HUES6 (cell line): Measurements from ENCODE around the gene TDRD5.

Source experiments
- H3K27ac ChIP-seq: 2 replicates; pipeline ENCODE4 v1.7.0; 2013; ENCODE audit warnings: low read depth, mild to moderate bottlenecking, low read length, inconsistent platforms
- H3K27me3 ChIP-seq: 2 replicates; pipeline ENCODE4 v1.6.1; 2013; ENCODE audit warnings: low read length; ENCODE audit not compliant: control insufficient read depth, insufficient read depth
- H3K36me3 ChIP-seq: 2 replicates; pipeline ENCODE4 v1.6.1; 2013; ENCODE audit warnings: low read length; ENCODE audit not compliant: control insufficient read depth, insufficient read depth
- H3K4me1 ChIP-seq: 2 replicates; pipeline ENCODE4 v1.6.1; 2013; ENCODE audit warnings: low read length; ENCODE audit not compliant: control insufficient read depth, insufficient read depth
- H3K4me3 ChIP-seq: 2 replicates; pipeline ENCODE4 v1.5.1; 2013; ENCODE audit warnings: low read depth, low read length
- H3K9ac ChIP-seq: one replicate; pipeline ENCODE4 v1.6.1; 2013; ENCODE audit warnings: mild to moderate bottlenecking, low read length
- H3K9me3 ChIP-seq: 2 replicates; pipeline ENCODE4 v1.6.1; 2013; ENCODE audit warnings: low read depth, low read length; ENCODE audit not compliant: control insufficient read depth, insufficient read depth

Gene TDRD5

DNA sequence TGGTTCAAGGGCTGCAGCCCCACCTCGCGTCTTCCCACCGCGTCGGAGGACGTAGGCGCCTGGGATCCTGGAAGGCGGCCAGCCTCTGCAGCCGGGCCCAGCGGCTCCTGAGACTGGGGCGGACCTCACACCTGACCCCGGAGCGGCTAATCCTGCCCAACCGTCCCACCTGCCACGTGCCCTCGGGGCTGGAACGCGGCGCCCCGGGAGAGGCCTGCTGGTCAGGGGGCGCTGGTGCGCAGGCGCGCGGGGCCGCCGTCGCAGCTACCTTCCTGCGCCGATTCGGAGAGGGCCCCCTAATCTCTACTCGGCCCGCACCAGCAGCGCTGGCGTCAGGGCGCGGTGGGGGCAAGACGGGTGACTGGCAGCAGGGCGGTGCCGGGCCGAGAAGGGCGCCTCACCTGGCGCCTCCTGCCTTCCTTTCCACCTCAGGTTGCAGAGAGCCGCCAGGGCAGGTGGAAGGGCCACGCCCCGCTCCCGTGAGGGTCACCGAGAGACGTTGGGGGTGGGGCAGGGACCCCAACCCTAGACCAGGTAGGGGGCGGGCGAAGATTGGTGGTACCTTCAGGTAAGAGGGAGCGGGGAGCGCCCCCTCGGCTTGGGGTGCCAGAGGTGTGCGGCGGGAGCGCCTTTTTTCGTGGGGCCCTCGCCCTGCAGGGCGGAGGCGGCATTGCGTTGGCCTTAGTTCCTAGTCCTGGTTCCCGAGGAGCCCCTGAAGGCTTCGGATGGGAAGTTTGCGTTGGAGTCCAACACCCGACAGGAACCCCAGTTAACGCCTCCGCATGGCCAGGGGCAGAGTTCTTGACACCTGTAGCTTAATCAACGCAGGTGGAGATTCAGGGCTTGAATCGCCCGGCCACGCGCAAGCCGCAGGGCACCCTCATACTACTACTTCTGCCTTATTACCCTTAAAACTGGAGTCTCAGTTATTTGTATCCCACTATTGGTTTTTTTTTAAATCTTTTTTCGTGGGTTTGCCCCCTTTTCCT is at the start of gene TDRD5:
Gene TDRD5, plus strand, starts transcription at position 241 of the 989 bp plus-strand sequence. CDS start 784 bp downstream, outside the sequence.
- Histone ChIP-seq H3K4me3 (peak within 1 kb of the TSS; percentile 33; the same call in 1 of the 2 replicates), H3K4me1 (no peaks in the 10 kb centered on the region), H3K9me3 (no peaks in the 10 kb centered on the region), H3K36me3 (no peaks in the 10 kb centered on the region), H3K27me3 (peaks cover 31% of the 10 kb centered on the region), H3K27ac (no peak within 1 kb of the TSS), H3K9ac (no peak within 1 kb of the TSS)

- no peaks in the 10 kb centered on the region for H3K27me3 ChIP-seq
- no peak overlapping the region for H3K9ac ChIP-seq
- no peaks in the 10 kb centered on the region for H3K4me1 ChIP-seq
- H3K4me3 ChIP-seq, result no peak overlapping the region
- no peak overlapping the region for H3K27ac ChIP-seq
- H3K36me3 ChIP-seq, result no peaks in the 10 kb centered on the region
- H3K9me3 ChIP-seq, result peaks cover 8% of the 10 kb centered on the region; the same call in 1 of the 2 replicates
Measured at GRCh38 chr1:179545321-179545720, 46.3 kb upstream of the TDRD5 start.

DNA sequence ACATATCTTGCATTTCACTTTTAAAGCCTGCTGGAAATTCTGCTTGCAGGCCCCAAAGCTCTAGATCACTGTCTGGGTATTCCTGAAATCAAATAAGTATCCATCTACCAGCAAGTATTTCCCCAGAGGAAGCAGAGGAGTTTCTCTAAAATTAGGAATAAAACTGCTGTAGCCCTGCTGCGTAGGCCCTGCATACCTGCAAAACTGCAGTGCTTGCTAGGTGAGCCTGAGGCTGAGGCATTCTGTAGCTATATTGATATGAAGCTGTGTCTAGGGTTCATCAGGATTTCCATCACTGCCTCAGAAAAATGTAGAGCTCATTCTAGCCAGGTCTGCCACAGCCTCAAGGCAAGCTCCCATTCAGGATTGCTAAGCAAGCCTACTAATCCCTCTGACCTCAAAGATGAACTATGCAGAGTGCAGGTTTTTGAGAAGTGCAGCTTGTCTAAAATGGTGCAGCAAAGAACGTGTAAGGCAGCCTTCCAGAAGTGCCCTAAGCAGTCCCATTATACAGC is 44.6 kb upstream of the TDRD5 start:
- H3K9ac ChIP-seq, result no peak overlapping the region
- H3K4me1 ChIP-seq, result peaks cover 7% of the 10 kb centered on the region; the same call in 1 of the 2 replicates
- H3K9me3 ChIP-seq, result no peaks in the 10 kb centered on the region
- no peaks in the 10 kb centered on the region for H3K27me3 ChIP-seq
- no peaks in the 10 kb centered on the region for H3K36me3 ChIP-seq
- no peak overlapping the region for H3K4me3 ChIP-seq
- H3K27ac ChIP-seq, result no peak overlapping the region

GRCh38 chr1:179548666-179549367 is 42.8 kb upstream of the TDRD5 start:
- Histone ChIP-seq H3K4me3 (no peak overlapping the region), H3K27me3 (no peaks in the 10 kb centered on the region), H3K36me3 (no peaks in the 10 kb centered on the region), H3K4me1 (peaks cover 7% of the 10 kb centered on the region; the same call in 1 of the 2 replicates), H3K9me3 (no peaks in the 10 kb centered on the region), H3K9ac (no peak overlapping the region), H3K27ac (no peak overlapping the region)

GRCh38 chr1:179549368-179549700 is 42.3 kb upstream of the TDRD5 start:
- no peak overlapping the region for H3K27ac ChIP-seq
- no peak overlapping the region for H3K4me3 ChIP-seq

DNA sequence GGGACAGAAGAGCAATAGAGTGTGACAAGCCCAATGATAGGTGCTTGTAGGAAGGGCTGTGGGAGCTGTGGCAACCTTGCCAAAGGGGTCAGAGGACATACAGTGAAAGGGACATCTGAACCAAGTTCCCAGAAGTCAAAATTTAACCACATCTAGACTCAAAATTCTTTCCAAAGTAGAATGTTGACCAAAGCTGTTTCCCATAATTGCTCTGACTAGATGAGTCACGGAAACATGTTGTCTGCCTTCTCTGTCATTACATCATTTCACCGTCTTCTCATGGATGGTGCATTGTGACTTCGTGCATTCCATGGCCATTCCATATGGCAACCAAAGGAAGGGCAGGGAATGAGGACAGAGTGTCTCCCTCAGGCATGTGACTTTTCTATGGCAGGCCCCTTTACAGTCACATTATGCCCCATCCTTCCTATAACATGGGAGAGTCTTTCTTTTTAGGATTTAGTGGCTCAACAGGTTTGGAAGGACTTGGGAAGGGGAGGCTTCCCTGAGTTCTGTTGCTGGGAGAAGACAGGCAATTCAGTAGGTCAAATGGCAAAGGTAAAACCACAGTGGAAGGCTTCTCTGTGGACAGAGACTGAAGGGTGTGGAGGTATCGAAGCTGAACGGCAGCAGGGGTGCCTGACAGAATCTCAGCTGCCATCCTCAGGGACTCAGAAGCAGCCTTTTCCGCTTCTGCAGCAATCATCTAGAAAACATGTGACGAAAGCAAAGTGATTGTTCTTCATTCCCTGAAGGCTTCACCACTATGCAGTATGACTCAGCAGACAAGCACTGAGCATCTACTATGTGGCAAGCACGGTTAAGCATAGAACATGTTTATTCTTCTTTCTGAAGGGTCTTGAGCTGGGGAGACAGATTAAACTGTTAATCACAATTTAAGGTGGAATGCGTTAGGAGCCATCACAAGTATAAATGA is 40.6 kb upstream of the TDRD5 start:
- Histone ChIP-seq H3K9me3 (no peaks in the 10 kb centered on the region), H3K9ac (no peak overlapping the region), H3K36me3 (no peaks in the 10 kb centered on the region), H3K4me3 (no peak overlapping the region), H3K4me1 (peaks cover 7% of the 10 kb centered on the region; the same call in 1 of the 2 replicates), H3K27me3 (no peaks in the 10 kb centered on the region), H3K27ac (no peak overlapping the region)

More at GRCh38 chr1:179549368-179549700, 42.3 kb upstream of the TDRD5 start:
- Histone ChIP-seq H3K9ac (no peak overlapping the region), H3K36me3 (no peaks in the 10 kb centered on the region), H3K9me3 (no peaks in the 10 kb centered on the region), H3K27me3 (no peaks in the 10 kb centered on the region), H3K4me1 (peaks cover 7% of the 10 kb centered on the region; the same call in 1 of the 2 replicates)

- H3K9me3 ChIP-seq, result no peaks in the 10 kb centered on the region
- no peak overlapping the region for H3K4me3 ChIP-seq
- no peaks in the 10 kb centered on the region for H3K36me3 ChIP-seq
- H3K27ac ChIP-seq, result no peak overlapping the region
- H3K27me3 ChIP-seq, result no peaks in the 10 kb centered on the region
- H3K9ac ChIP-seq, result no peak overlapping the region
- H3K4me1 ChIP-seq, result peaks cover 7% of the 10 kb centered on the region; the same call in 1 of the 2 replicates
Measured at GRCh38 chr1:179554427-179554826, 37.2 kb upstream of the TDRD5 start.

GRCh38 chr1:179558078-179558477 is 33.6 kb upstream of the TDRD5 start:
- Histone ChIP-seq H3K4me3 (no peak overlapping the region), H3K27ac (no peak overlapping the region), H3K27me3 (no peaks in the 10 kb centered on the region), H3K9ac (no peak overlapping the region), H3K9me3 (no peaks in the 10 kb centered on the region), H3K36me3 (no peaks in the 10 kb centered on the region), H3K4me1 (no peaks in the 10 kb centered on the region)

- H3K27ac ChIP-seq, result no peak within 1 kb of the TSS
Measured at GRCh38 chr1:179575497-179576314, 15.9 kb upstream of the TDRD5 start, which contains the start of gene NPHS2. TSS of gene NPHS2 (minus strand) at chr1:179575948. CDS start at chr1:179575864, 84 bp downstream.

More at GRCh38 chr1:179575497-179576314, 15.9 kb upstream of the TDRD5 start, which contains the start of gene NPHS2:
- Histone ChIP-seq H3K27me3 (peaks cover 60% of the 10 kb centered on the region), H3K4me3 (peak within 1 kb of the TSS; percentile 58), H3K9ac (no peak within 1 kb of the TSS), H3K9me3 (0 out of 2 replicates have a peak, but pooled peaks cover 5% of the 10 kb centered on the region), H3K36me3 (no peaks in the 10 kb centered on the region), H3K4me1 (peaks cover 10% of the 10 kb centered on the region)
